ENCODE results near the gene TNNC1. TPM values are rescaled to one million over a fixed set of nuclear protein-coding genes. Genes with fewer than 3 reads are reported as not detected.

Gene TNNC1
- total and polyA plus RNA-seq, 2 donors (not counting 1 experiment from before 2014, with no cell fraction given): 1.1 to 5.4 TPM

DNA sequence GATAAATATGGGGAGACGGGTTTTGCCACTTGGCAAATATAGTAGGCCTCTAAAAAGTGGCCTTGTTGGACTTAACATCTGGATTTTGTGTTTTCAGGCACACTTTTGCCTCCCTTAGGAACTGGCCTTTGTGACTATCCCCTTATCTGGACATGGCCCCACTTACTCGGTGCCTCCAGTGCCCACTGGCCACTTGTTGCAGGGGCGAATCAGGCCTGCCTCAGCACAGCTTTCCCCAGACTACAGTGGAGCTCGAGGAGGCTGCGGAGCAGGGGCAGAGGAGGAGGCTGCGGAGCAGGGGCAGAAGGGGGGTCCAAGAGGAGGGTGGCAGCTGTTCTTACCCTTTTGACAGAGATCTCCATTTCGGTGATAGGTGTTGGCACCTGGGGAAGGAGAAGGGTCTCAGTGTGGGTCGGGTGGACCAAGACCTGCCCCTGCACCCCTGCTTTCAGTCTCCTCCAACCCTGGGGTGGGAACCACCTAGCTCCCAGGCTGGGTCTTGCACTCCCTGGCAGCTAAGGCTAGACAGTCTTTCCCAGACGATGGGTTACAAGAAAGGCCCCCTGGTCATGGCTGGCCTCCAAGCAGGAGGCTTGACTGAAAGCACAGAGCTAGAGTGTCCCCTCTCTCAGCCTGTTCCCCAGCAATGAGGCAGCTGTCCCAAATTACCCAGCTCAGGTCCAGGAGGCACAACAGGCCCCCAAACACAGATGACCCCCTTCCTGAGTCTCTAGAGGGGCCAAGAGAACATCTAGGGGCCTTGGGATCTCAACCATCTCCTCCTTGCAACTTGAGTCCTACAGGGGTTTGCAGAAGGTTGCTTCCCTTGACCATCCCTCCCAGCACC, 15.0 kb downstream of the TNNC1 start:
- no peak overlapping the region for H3K27ac Mint-ChIP-seq
- no peaks in the 10 kb centered on the region for H3K9me3 Mint-ChIP-seq (ENCODE audit: insufficient read depth)

DNA sequence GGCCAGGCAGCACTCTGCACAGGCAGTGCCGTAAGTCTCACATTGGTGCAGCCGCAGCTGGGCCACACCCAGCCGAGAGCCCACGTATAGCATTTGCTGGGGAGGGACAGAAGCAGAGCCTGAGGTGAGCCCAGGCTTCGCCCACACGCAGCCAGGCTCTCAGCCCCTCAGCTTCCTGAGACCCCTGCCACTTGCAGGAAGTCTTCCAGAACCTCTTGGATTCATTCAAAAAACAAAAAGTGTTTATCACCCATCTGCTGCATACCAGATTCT, 15.8 kb downstream of the TNNC1 start:
- no peaks in the 10 kb centered on the region for H3K9me3 ChIP-seq (ENCODE audit: control extremely low read depth in 1 of 3, control insufficient read depth in 2 of 3, insufficient read depth in 1 of 3, low read length in 2 of 3)
- Mint-ChIP-seq H3K27me3 (no peaks in the 10 kb centered on the region), H3K27ac (no peak overlapping the region), H3K9me3 (ENCODE audit: insufficient read depth) (no peaks in the 10 kb centered on the region), H3K4me3 (no peak overlapping the region), H3K4me1 (no peaks in the 10 kb centered on the region)
- H2AFZ ChIP-seq (ENCODE audit: insufficient read depth, low read depth, low read length, poor library complexity, severe bottlenecking): no peak overlapping the region
- H3K36me3 ChIP-seq (replicated peaks in 1 of 2; ENCODE audit: control extremely low read depth in 1 of 2, control insufficient read depth in 1 of 2, extremely low read depth in 1 of 2, insufficient read depth in 2 of 2, low read length in 1 of 2): no peaks in the 10 kb centered on the region
- no peak for TF ChIP-seq EZH2 (IDR thresholded peaks at IDR 0.05; ENCODE audit: borderline replicate concordance, insufficient read depth, low read depth, low read length, poor library complexity, severe bottlenecking)
- TF ChIP-seq, protein P1, sequence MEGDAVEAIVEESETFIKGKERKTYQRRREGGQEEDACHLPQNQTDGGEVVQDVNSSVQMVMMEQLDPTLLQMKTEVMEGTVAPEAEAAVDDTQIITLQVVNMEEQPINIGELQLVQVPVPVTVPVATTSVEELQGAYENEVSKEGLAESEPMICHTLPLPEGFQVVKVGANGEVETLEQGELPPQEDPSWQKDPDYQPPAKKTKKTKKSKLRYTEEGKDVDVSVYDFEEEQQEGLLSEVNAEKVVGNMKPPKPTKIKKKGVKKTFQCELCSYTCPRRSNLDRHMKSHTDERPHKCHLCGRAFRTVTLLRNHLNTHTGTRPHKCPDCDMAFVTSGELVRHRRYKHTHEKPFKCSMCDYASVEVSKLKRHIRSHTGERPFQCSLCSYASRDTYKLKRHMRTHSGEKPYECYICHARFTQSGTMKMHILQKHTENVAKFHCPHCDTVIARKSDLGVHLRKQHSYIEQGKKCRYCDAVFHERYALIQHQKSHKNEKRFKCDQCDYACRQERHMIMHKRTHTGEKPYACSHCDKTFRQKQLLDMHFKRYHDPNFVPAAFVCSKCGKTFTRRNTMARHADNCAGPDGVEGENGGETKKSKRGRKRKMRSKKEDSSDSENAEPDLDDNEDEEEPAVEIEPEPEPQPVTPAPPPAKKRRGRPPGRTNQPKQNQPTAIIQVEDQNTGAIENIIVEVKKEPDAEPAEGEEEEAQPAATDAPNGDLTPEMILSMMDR (IDR thresholded peaks at IDR 0.05): no peak
- no peak for ATAC-seq (ENCODE audit: low read depth)
- intact Hi-C loops (cut with micrococcal nuclease): no loop called here
- no peak overlapping the region for H3K9ac ChIP-seq (ENCODE audit: low read length)
- ChIA-PET CTCF (no interaction called here), POLR2A (no interaction called here)
- no peaks in the 10 kb centered on the region for H4K20me1 ChIP-seq (ENCODE audit: control insufficient read depth, insufficient read depth, low read length, poor library complexity, severe bottlenecking)
- no peaks in the 10 kb centered on the region for H3K4me1 ChIP-seq (ENCODE audit: control insufficient read depth in 2 of 2, insufficient read depth in 2 of 2, low read length in 2 of 2)
- WGBS (ENCODE audit: insufficient coverage): 96% methylated on average over 6 of the region's 6 CpGs
- H3K4me2 ChIP-seq (replicated peaks; ENCODE audit: low read depth, low read length, poor library complexity, severe bottlenecking): no peak overlapping the region
- no peak for DNase-seq
- no peak overlapping the region for H3K27ac ChIP-seq (ENCODE audit: low read length in 2 of 2)
- H3K4me3 ChIP-seq (ENCODE audit: control extremely low read depth in 1 of 5, extremely low read depth in 1 of 5, insufficient read depth in 1 of 5, low read depth in 2 of 5, low read length in 4 of 5): no peak overlapping the region
- H3K79me2 ChIP-seq (ENCODE audit: control insufficient read depth, insufficient read depth, low read length): no peaks in the 10 kb centered on the region
- H3K27me3 ChIP-seq (replicated peaks in 1 of 4; ENCODE audit: control extremely low read depth in 1 of 4, control insufficient read depth in 3 of 4, insufficient read depth in 4 of 4, low read length in 3 of 4): no peaks in the 10 kb centered on the region

More for the DNA sequence above, 15.0 kb downstream of the TNNC1 start:
- Histone ChIP-seq H3K36me3 (replicated peaks in 1 of 2; ENCODE audit: control extremely low read depth in 1 of 2, control insufficient read depth in 1 of 2, extremely low read depth in 1 of 2, insufficient read depth in 2 of 2, low read length in 1 of 2) (no peaks in the 10 kb centered on the region), H3K9me3 (ENCODE audit: control extremely low read depth in 1 of 3, control insufficient read depth in 2 of 3, insufficient read depth in 1 of 3, low read length in 2 of 3) (no peaks in the 10 kb centered on the region), H3K79me2 (ENCODE audit: control insufficient read depth, insufficient read depth, low read length) (no peaks in the 10 kb centered on the region), H3K4me1 (ENCODE audit: control insufficient read depth in 2 of 2, insufficient read depth in 2 of 2, low read length in 2 of 2) (no peaks in the 10 kb centered on the region), H3K9ac (ENCODE audit: low read length) (no peak overlapping the region), H3K4me3 (ENCODE audit: control extremely low read depth in 1 of 5, extremely low read depth in 1 of 5, insufficient read depth in 1 of 5, low read depth in 2 of 5, low read length in 4 of 5) (no peak overlapping the region), H2AFZ (ENCODE audit: insufficient read depth, low read depth, low read length, poor library complexity, severe bottlenecking) (no peak overlapping the region), H3K4me2 (replicated peaks; ENCODE audit: low read depth, low read length, poor library complexity, severe bottlenecking) (no peak overlapping the region), H3K27me3 (replicated peaks in 1 of 4; ENCODE audit: control extremely low read depth in 1 of 4, control insufficient read depth in 3 of 4, insufficient read depth in 4 of 4, low read length in 3 of 4) (no peaks in the 10 kb centered on the region), H4K20me1 (ENCODE audit: control insufficient read depth, insufficient read depth, low read length, poor library complexity, severe bottlenecking) (no peaks in the 10 kb centered on the region), H3K27ac (ENCODE audit: low read length in 2 of 2) (no peak overlapping the region)
- Mint-ChIP-seq H3K27me3 (no peaks in the 10 kb centered on the region), H3K4me3 (no peak overlapping the region), H3K4me1 (no peaks in the 10 kb centered on the region)
- POLR2A ChIA-PET: no interaction called here
- DNase-seq: no peak
- WGBS (ENCODE audit: insufficient coverage): 96% methylated on average over 7 of the region's 9 CpGs
- no peak for ATAC-seq (ENCODE audit: low read depth)
- intact Hi-C loops (cut with micrococcal nuclease): no loop called here
- TF ChIP-seq, protein P1 (IDR thresholded peaks at IDR 0.05): no peak
- no peak for TF ChIP-seq EZH2 (IDR thresholded peaks at IDR 0.05; ENCODE audit: borderline replicate concordance, insufficient read depth, low read depth, low read length, poor library complexity, severe bottlenecking)
- CTCF ChIA-PET: interaction anchor here (0.9 kb wide), 1 partner anchor 100 kb away, joined by 3 read pairs; no protein-coding TSS in a partner anchor
